HG03439 (cell line): ENCODE data around the gene TET3.
A peak's percentile ranks its signal among the peaks of the same experiment; 100 is the strongest.

Experiments
- ATAC-seq: cut with Tn5 transposase; IDR thresholded peaks from one replicate; pipeline ENCODE4 v1.9.1; 2021; ENCODE audit warnings: mild to moderate bottlenecking, moderate library complexity; ENCODE audit not compliant: unreplicated experiment

The TET3 gene

DNA sequence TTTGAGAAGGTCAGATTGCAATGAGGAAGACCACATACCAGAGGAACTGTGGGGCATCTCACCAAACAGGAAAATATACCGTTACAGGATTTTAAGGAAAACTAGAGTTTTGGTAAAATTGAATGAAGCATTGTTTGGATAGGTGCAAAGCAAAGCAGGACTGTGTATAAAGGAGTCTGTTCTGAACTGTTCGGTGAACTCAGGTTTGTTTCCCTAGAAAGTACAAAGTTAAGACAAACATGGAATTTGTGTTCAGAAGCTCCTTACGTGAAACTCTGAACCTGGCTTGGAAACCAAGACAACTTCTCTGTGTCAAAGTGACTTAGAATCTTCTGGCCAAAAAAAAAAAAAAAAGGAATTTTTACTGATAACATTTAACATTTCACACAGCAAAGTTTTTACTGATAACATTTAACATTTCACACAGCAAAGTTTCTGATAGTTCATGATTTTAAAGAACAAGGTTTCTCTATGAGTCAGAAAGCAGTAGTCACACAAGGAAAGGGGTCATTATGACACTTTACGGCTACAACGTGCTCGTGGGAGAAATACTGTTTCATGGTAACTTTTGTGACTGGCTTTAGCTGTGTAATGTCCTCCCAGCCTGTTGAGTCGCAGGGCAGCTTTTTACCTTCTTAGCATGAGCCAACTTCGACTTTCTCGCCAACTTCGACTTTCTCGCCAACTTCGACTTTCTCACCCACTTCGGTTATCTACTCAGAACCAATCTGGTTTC is 21.2 kb upstream of the TET3 start:
- ATAC-seq = peak; percentile 63

- ATAC-seq = no peak
Observed at GRCh38 chr2:73964223-73964622, 20.5 kb upstream of the TET3 start.

DNA sequence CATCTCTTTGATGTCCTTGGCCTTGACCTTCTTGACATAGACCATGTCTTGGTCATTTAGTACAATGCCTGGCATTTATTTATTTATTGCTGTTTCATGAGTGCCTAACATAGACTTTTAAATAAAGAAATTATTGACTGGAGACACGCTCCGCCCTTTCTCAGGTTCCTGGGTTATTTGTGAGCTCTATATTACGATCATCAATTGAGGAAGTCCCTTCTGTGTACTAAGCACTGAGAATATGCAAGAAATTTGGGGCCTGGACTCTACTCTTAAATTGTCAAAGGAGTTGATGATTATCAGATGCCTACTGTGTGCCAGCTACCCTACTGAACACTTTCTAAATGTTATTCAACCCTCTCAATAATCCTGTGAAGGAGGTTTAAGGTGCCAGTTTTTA is 19.7 kb upstream of the TET3 start:
- no peak for ATAC-seq

- ATAC-seq = no peak
Observed at GRCh38 chr2:73968357-73968937, 16.3 kb upstream of the TET3 start.

DNA sequence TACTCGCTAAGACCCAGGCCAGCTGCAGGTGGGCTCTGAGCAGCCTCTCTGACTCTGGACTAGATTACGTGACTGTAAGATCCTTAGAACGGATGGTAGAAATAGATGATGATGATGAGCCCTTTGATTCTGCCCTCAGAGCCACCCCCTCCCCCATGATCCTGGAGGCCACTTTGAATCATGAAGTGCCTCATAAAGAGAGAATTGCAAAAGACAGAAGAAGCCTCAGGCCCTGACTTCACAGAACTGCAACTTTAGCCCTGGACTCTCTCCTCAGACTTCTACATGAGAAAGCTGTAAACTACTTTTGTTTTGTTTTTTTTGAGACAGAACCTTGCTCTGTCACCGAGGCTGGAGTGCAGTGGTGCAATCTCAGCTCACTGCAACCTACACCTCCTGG is 15.4 kb upstream of the TET3 start:
- ATAC-seq = no peak

GRCh38 chr2:73970141-73970803 is 14.4 kb upstream of the TET3 start:
- no peak for ATAC-seq

- peak; percentile 87 for ATAC-seq
Observed at GRCh38 chr2:73970850-73971471, 13.7 kb upstream of the TET3 start.

- no peak for ATAC-seq
Observed at GRCh38 chr2:73971722-73972121, 13.0 kb upstream of the TET3 start.

GRCh38 chr2:73972846-73973245 is 11.9 kb upstream of the TET3 start:
- no peak for ATAC-seq

DNA sequence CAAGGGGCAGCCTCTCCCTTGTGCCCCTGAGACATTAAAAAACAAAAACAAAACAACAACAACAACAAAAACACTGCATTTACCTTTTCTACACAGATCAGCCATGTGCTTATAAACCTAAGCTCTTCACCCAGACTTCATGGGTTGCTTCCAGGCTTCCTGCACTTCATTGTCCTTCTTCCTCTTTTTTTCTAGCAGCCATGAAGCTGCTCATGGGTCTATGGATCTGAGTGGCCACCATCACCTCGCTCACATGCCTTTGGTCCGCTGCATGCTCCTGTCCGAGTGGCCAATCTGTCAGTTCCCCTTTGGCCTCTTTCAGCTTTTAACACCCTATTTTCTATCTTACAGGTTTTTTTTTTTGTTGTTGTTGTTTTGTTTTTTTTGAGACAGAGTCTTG is 9.0 kb upstream of the TET3 start:
- ATAC-seq = no peak

GRCh38 chr2:73976803-73977202 is 7.9 kb upstream of the TET3 start:
- ATAC-seq = no peak

- no peak for ATAC-seq
Observed at GRCh38 chr2:73977466-73977865, 7.2 kb upstream of the TET3 start.

GRCh38 chr2:73979021-73979420 is 5.7 kb upstream of the TET3 start:
- no peak for ATAC-seq

DNA sequence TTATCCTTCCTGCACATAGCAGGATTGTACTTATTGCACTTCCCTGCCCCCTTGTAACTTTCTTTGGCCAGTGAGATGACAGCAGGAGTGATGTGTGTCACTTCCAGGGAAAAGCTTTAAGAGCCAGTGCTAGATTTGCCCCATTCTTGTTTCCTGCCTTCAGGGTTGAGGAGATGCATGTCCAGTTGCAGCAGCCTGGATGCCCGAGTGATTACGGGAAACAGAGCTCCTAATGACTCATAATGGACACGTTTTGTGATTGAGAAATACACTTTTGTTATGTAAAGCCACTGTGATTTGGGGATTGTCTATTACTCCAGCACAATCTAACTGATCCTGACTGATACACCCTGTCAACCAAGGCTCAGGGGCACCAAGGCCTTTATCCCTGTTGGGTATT is 5.0 kb upstream of the TET3 start:
- ATAC-seq = no peak

DNA sequence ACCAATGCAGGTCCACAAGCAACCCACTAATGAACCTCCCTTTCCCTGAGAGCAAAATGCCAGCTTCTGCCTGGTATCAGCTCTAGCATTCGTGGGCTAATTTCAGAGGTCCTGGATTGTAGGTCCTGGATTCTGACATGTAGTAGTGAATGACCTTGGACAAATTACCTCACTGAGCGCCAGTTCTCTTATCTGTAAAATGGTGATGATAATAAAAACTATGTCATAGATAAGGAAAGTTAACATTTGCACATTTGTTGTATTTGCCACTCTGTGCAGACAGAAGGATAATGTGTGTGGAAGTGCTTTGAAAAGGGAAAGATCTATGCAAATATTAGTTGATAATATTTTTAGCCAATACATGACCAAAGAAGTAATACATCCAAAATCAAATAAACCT is 4.1 kb upstream of the TET3 start:
- no peak for ATAC-seq

- no peak for ATAC-seq
Observed at GRCh38 chr2:73981081-73982001, 3.4 kb upstream of the TET3 start.

- ATAC-seq = no peak
Observed at GRCh38 chr2:73982140-73982617, 2.5 kb upstream of the TET3 start.

DNA sequence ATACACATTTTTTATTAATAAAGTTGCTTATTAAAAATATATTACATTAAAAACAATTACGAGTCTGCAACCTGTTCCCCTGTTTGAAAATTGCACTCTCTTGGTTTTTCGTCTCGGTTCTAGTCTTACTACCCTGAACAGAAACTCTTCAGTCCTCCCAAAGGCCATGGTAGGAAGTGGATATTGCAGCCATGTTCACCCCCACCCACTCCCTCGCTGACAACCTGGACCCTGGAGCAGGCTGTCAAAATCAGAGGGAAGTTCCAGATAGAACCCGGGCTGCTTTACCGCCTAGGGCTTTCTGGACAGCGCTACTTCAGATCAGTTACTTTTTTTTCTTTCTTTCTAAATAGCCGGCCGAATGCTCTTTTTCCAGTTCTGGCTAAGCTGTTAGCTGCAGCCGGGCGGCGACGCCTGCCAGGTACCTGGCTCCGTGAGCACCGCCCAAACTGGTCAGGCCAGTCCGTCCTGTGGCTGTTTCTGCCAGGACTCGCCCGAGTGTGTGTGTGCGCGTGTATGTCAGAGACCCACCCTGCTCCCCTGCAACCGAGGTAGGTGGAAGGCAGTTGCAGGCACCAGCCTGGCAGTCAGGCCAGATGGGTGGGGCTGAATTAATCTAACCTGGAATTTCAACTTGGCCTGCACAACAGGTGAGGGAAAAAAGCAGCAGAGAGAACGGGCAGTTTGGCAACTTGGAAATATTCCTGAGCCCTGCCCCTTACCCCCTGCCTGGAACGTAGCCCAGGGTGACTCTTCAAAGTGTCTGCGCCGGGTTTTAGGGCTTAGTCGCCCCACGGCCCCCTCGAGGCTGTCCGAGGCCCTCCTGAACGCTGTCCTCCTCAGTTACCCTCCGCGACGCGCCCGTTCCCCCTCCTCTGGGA is 1.1 kb upstream of the TET3 start:
- no peak for ATAC-seq

DNA sequence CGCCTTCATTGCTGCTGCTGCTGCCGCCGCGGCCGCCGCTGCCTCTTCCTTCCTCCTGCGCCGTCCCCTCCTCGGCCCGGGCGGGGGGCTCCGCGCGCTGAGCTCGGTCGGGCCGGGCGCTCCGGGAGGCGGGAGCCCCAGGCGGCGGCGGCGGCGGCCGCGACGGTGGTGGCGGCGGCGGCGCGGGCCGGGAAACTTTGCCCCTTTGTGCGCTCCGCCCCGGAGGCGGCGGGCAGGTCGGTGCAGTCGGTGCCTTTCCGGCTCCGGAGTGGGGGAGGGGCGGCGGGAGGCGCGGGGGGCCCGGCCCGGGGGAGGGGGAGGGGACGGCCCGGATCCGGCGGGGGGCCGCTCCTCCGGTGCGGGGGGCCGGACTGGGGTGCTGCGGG is 205 bp downstream of the TET3 start:
- peak; percentile 24 for ATAC-seq
